Mononuclear cell (primary cell): ENCODE results near the gene PHLDA2. TPM values are rescaled to one million over a fixed set of nuclear protein-coding genes. Genes with fewer than 3 reads are reported as not detected.

Experiments used
- H3K27me3 ChIP-seq: 2 replicates; pipeline ENCODE4 v1.6.0; 2011; ENCODE audit warnings: low read length, control low read depth; ENCODE audit not compliant: insufficient read depth
- H3K4me1 ChIP-seq: 2 replicates; pipeline ENCODE4 v1.5.1; 2011; ENCODE audit warnings: mild to moderate bottlenecking, low read length, control low read depth; ENCODE audit not compliant: insufficient read depth
- H3K4me3 ChIP-seq: 2 replicates; pipeline ENCODE4 v1.5.1; 2011; ENCODE audit warnings: mild to moderate bottlenecking, low read length, moderate library complexity
- H3K9me3 ChIP-seq: 2 replicates; pipeline ENCODE4 v1.5.1; 2011; ENCODE audit warnings: low read depth, mild to moderate bottlenecking, control low read depth, low read length
- total RNA-seq: library from RNA; depleted of rRNA; stranded (reverse); fragments of >200 nt; gene quantifications from one replicate; pipeline ENCODE4 v1.2.3, GENCODE V29; 2012

Gene PHLDA2
- total RNA-seq, 1 donor: 1.7 TPM

DNA sequence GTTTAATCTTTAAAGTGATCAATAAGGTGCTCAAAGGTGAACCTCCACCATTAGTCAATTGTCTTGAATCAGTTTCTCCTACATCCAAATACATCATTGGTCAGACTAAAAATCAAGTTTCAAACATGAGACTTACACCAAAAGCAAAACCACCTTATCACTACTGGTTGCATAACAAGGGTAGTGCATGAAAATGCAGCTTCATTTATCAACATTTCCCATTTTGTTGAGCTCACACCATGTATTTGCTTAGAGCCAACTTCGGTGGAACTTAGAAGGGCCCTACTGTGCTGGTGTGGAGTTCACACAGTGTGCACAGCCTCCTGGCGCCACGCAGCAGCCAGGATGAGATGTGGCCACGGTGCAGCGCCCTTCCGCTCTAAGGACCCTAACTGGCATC lies 23.1 kb upstream of the PHLDA2 start:
- peaks cover 18% of the 10 kb centered on the region for H3K4me1 ChIP-seq
- H3K27me3 ChIP-seq: no peaks in the 10 kb centered on the region
- H3K4me3 ChIP-seq: no peak overlapping the region
- no peaks in the 10 kb centered on the region for H3K9me3 ChIP-seq

DNA sequence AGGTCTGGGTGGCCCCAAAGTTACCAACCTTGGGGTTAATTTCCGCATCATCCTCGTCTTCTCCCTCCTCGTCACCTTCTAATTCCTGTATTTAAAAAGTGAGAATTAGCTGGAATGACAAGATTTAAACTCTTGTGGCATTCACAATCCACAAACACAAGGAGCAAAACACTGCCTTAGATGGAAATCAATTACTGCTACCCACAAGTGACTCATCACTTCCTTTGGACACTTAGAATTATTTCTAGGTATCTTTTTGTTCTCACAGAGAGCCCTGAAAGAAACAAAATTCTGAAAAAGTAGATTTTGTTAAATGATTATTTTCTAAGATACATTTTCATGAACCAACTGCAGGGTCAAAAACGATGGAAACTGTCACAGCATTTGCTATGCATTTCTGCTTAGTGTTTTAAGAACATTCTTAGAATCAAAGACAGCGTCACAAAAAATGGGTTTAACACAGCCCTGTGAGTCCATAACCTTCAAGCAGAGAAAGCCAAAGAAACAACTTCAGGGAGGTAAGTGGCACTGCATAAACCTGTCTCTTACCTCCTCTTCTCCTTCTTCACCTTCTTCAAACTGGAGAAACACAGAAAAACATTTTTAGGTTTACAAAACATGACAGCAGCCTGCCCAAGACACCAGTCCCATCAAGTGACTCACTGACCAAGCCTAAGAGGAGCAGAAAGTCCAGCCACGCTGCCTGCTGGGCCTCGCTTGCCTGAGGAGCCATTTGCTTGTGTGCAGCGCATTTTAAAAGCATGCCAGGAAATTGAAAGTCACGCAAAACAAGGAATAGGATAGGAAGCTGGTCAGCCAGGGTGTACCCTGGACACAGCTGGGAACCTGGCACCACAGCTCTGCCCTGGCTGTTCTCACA lies 22.3 kb upstream of the PHLDA2 start:
- peaks cover 18% of the 10 kb centered on the region for H3K4me1 ChIP-seq
- H3K27me3 ChIP-seq: no peaks in the 10 kb centered on the region
- H3K4me3 ChIP-seq: no peak overlapping the region
- H3K9me3 ChIP-seq: no peaks in the 10 kb centered on the region

GRCh38 chr11:2950825-2951224 lies 21.6 kb upstream of the PHLDA2 start:
- Histone ChIP-seq H3K4me3 (no peak overlapping the region), H3K9me3 (no peaks in the 10 kb centered on the region), H3K27me3 (no peaks in the 10 kb centered on the region), H3K4me1 (peaks cover 23% of the 10 kb centered on the region)

DNA sequence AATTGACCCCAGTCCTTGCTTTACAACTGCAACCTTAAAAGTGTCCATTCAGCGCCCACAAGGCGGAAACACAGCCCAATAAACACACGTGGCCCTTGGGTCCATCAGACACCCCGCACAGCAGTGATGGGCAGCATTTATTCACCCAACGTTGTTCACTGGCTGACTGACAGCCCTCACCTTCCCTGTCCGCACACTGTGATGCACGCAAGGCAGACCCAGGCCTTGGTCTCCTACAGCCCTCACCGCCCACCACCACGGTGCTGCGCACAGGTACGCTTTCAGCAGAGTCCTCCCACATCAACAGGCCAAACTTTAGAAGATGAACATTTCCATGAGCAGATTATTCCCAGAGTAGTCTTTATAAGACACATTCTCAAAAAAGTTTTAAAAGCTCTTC lies 20.7 kb upstream of the PHLDA2 start:
- Histone ChIP-seq H3K9me3 (no peaks in the 10 kb centered on the region), H3K27me3 (no peaks in the 10 kb centered on the region), H3K4me1 (peaks cover 32% of the 10 kb centered on the region), H3K4me3 (no peak overlapping the region)

GRCh38 chr11:2947744-2948143 lies 18.5 kb upstream of the PHLDA2 start:
- Histone ChIP-seq H3K9me3 (no peaks in the 10 kb centered on the region), H3K27me3 (no peaks in the 10 kb centered on the region), H3K4me3 (no peak overlapping the region), H3K4me1 (peaks cover 33% of the 10 kb centered on the region)

DNA sequence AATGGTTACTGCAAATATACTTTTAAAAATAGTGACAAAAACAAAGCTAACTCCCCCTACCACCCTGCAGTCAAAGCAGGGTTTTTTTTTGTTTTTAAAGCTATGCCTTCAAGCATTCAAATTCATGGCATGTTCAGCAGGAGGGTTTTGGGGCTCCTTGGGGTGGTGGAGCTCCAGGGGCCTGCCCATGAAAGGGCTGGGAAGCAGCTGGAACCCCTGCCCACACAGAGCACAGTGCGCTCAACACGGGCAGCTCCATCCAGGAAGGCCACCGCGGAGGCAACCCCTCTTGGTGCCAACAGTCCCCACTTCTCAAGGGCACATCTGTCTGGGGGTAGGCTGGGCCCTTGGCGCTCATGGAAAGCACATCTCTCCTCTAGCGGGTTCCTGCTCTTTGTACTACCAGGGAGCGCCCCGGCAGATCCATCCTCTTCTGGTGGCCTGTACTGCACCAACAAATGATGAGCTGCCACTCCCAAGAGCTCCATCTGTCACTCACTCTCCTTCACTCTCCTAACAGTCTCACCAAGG lies 16.6 kb upstream of the PHLDA2 start:
- Histone ChIP-seq H3K27me3 (no peaks in the 10 kb centered on the region), H3K9me3 (no peaks in the 10 kb centered on the region), H3K4me1 (peaks cover 20% of the 10 kb centered on the region), H3K4me3 (no peak overlapping the region)

DNA sequence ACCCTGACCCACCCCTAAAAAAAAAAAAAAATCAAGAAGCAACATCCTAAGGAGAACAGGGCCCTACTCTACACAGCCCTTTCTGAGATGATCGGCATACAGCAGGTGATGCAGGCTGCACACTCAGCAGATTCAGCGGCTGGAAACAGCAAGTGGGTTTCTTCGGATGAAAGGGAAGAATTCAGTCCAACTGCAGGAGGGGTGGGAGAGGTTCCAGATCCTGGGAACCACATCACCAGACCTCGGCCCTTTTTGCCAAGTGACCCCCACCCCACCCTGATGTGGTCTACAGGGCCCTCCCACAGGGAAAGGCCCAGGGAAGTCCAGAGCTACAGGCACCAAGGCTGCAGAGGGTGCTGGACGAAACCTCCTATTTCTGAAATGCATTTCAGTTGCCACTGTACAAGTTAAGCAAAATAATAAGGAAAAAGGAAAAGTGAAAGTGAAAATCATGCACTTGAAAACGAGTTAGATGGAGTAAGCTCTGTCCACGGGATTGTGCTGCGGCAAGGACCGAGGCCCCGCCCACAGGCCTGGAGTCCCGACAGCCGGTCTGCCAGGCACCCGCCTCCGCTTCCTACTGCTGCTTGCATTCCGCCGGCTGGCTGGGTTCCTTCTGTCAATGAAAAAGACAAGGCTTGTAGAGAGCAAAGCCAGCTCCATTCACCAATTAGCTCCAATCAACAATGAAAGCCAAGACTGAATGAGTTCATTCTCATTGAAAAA lies 16.0 kb upstream of the PHLDA2 start:
- Histone ChIP-seq H3K9me3 (no peaks in the 10 kb centered on the region), H3K27me3 (no peaks in the 10 kb centered on the region), H3K4me1 (peaks cover 26% of the 10 kb centered on the region), H3K4me3 (no peak overlapping the region)

DNA sequence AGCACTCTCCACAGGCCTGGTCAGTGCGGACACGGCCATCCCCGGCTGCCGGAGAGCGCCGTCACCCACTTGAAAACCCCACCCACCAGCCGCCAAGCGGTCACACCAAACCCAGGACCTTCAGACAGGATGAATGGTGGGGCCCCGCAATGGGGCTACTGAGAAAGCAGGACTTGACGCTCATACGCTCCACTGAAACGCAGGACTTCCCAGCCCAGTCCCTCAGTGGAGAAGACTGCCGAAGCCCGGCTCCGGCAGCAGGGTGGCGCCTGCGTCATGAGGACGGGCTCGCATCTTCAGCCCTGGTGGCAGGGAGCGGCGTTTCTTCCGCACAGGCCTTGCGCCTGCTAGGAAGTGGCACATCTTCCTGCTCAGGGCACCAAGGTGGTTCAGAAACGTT lies 15.3 kb upstream of the PHLDA2 start:
- Histone ChIP-seq H3K9me3 (no peaks in the 10 kb centered on the region), H3K4me3 (no peak overlapping the region), H3K27me3 (no peaks in the 10 kb centered on the region), H3K4me1 (peaks cover 32% of the 10 kb centered on the region)

GRCh38 chr11:2943711-2944118 lies 14.5 kb upstream of the PHLDA2 start:
- Histone ChIP-seq H3K27me3 (no peaks in the 10 kb centered on the region), H3K9me3 (peaks cover under 1% of the 10 kb centered on the region), H3K4me3 (no peak overlapping the region), H3K4me1 (peaks cover 32% of the 10 kb centered on the region)

- H3K4me1 ChIP-seq: peaks cover 32% of the 10 kb centered on the region
- no peak overlapping the region for H3K4me3 ChIP-seq
- H3K27me3 ChIP-seq: no peaks in the 10 kb centered on the region
- H3K9me3 ChIP-seq: peaks cover 7% of the 10 kb centered on the region
Measured at GRCh38 chr11:2942872-2943710, 13.9 kb upstream of the PHLDA2 start.

- Histone ChIP-seq H3K4me1 (peaks cover 32% of the 10 kb centered on the region), H3K4me3 (no peak overlapping the region), H3K27me3 (no peaks in the 10 kb centered on the region), H3K9me3 (peaks cover 13% of the 10 kb centered on the region)
Measured at GRCh38 chr11:2942447-2942846, 13.2 kb upstream of the PHLDA2 start.

GRCh38 chr11:2940921-2941821 lies 12.0 kb upstream of the PHLDA2 start:
- Histone ChIP-seq H3K4me1 (peaks cover 31% of the 10 kb centered on the region), H3K9me3 (peaks cover 13% of the 10 kb centered on the region), H3K27me3 (no peaks in the 10 kb centered on the region), H3K4me3 (no peak overlapping the region)

- H3K4me1 ChIP-seq: peaks cover 23% of the 10 kb centered on the region
- H3K9me3 ChIP-seq: peaks cover 13% of the 10 kb centered on the region
- H3K27me3 ChIP-seq: no peaks in the 10 kb centered on the region
- H3K4me3 ChIP-seq: no peak overlapping the region
Measured at GRCh38 chr11:2940147-2940920, 11.1 kb upstream of the PHLDA2 start.
